Measurements from ENCODE around the gene GTF2IRD1. TPM values are rescaled to one million over a fixed set of nuclear protein-coding genes. Genes with fewer than 3 reads are reported as not detected.

Gene GTF2IRD1, protein sequence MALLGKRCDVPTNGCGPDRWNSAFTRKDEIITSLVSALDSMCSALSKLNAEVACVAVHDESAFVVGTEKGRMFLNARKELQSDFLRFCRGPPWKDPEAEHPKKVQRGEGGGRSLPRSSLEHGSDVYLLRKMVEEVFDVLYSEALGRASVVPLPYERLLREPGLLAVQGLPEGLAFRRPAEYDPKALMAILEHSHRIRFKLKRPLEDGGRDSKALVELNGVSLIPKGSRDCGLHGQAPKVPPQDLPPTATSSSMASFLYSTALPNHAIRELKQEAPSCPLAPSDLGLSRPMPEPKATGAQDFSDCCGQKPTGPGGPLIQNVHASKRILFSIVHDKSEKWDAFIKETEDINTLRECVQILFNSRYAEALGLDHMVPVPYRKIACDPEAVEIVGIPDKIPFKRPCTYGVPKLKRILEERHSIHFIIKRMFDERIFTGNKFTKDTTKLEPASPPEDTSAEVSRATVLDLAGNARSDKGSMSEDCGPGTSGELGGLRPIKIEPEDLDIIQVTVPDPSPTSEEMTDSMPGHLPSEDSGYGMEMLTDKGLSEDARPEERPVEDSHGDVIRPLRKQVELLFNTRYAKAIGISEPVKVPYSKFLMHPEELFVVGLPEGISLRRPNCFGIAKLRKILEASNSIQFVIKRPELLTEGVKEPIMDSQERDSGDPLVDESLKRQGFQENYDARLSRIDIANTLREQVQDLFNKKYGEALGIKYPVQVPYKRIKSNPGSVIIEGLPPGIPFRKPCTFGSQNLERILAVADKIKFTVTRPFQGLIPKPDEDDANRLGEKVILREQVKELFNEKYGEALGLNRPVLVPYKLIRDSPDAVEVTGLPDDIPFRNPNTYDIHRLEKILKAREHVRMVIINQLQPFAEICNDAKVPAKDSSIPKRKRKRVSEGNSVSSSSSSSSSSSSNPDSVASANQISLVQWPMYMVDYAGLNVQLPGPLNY
- total RNA-seq (2014; rRNA removed; shearing (Covaris generic)) (21.9 and 28.7 TPM in 2 replicates), polyA plus RNA-seq (2016; fragmentation: Nextera tagmentation; extraction: Ambion mirVana) (37.1 and 40.9 TPM in 2 replicates)
- long read RNA-seq, partial matches to known transcripts: 1 of 6 reads
- long read RNA-seq, other reads (novel, unspliced or antisense): 4 of 6 reads

DNA sequence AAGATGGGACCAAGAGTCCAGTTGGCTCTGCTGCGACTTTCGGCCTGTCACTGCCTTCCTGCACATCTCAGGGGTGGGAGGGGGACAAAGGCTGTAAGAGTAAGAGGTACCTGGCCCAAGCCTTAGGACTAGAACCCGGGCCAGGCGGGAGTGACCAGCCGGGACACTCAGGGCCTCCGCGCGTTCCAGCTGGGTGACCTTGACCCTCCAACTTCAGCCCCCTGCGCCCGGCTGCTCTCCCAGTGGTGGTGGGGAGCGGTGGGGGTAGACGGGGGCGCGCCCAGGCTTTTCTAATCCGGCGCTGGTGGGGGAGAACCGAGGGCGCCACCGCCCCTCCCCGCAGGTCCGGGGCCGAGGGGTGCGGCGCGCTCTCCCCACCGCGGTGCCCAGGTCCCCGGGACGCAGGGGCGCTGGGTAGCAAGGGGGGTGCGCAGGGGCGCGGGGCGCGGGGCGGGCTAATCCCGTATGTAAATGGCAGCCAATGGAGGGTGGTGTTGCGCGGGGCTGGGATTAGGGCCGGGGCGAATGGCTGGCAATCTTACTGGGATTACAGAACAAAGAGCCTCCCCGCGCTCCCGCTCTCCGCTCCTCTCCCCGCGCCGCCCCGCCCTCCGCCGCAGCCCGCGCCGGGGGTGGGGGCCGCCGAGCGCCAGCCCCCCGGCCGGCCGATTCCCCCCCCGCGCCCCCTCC, at the start of gene GTF2IRD1:
TSS of gene GTF2IRD1 (plus strand) at position 585 of the 690 bp plus-strand sequence. CDS start 54,175 bp downstream, outside the sequence.
- H3K4me2 ChIP-seq: peak within 1 kb of the TSS; percentile 90
- H3K4me3 Mint-ChIP-seq: peak within 1 kb of the TSS; percentile 68
- peaks cover 12% of the 10 kb centered on the region; the same call in 1 of the 2 replicates for H3F3A ChIP-seq (replicated peaks; ENCODE audit: low read depth)
- DNase-seq (ENCODE audit: low spot score) (peak; percentile 89), ATAC-seq (peak; percentile 49)
- H3K27me3 Mint-ChIP-seq (ENCODE audit: insufficient read depth, low read depth, poor library complexity): peaks cover 8% of the 10 kb centered on the region
- H3K9me2 ChIP-seq (ENCODE audit: insufficient read depth): no peaks in the 10 kb centered on the region
- peak within 1 kb of the TSS; percentile 72 for H3K4me3 ChIP-seq
- H3K9me3 Mint-ChIP-seq: peaks cover 2% of the 10 kb centered on the region; the same call in 2 of the 3 replicates
- no peaks in the 10 kb centered on the region for H3K36me3 ChIP-seq (ENCODE audit: insufficient read depth)
- H3K27me3 ChIP-seq (ENCODE audit: insufficient read depth): no peaks in the 10 kb centered on the region
- peaks cover 7% of the 10 kb centered on the region for H3K4me1 ChIP-seq (ENCODE audit: insufficient read depth)
- no peak within 1 kb of the TSS for H3K27ac Mint-ChIP-seq
- no peak within 1 kb of the TSS for H3K27ac ChIP-seq (ENCODE audit: low read depth)
- H4K20me1 ChIP-seq (replicated peaks; ENCODE audit: insufficient read depth): peaks cover 7% of the 10 kb centered on the region
- no peaks in the 10 kb centered on the region; the same call in 2 of the 3 replicates for H3K36me3 Mint-ChIP-seq (ENCODE audit: low read depth)
- peaks cover 12% of the 10 kb centered on the region for H3K4me1 Mint-ChIP-seq
- TF ChIP-seq STAT1 (IDR thresholded peaks at IDR 0.05; ENCODE audit: unreplicated experiment) (no peak), EZH2 (IDR thresholded peaks at IDR 0.05; ENCODE audit: low read depth, unreplicated experiment) (no peak), JUNB (IDR thresholded peaks at IDR 0.05; ENCODE audit: unreplicated experiment) (no peak), POLR2AphosphoS5 (IDR thresholded peaks at IDR 0.05; ENCODE audit: low read depth) (peak; percentile 66; the same call in 1 of the 2 replicates), ZNF114 (CRISPR knock-in tag; IDR thresholded peaks at IDR 0.05) (no peak)
- TF ChIP-seq, protein P1, sequence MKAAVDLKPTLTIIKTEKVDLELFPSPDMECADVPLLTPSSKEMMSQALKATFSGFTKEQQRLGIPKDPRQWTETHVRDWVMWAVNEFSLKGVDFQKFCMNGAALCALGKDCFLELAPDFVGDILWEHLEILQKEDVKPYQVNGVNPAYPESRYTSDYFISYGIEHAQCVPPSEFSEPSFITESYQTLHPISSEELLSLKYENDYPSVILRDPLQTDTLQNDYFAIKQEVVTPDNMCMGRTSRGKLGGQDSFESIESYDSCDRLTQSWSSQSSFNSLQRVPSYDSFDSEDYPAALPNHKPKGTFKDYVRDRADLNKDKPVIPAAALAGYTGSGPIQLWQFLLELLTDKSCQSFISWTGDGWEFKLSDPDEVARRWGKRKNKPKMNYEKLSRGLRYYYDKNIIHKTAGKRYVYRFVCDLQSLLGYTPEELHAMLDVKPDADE (IDR thresholded peaks at IDR 0.05): 0 out of 2 replicates have a peak, but pooled peaks have one; percentile 6
- peak within 1 kb of the TSS; percentile 95 for H2AFZ ChIP-seq
- H3K79me2 ChIP-seq (replicated peaks; ENCODE audit: insufficient read depth): peaks cover 41% of the 10 kb centered on the region

DNA sequence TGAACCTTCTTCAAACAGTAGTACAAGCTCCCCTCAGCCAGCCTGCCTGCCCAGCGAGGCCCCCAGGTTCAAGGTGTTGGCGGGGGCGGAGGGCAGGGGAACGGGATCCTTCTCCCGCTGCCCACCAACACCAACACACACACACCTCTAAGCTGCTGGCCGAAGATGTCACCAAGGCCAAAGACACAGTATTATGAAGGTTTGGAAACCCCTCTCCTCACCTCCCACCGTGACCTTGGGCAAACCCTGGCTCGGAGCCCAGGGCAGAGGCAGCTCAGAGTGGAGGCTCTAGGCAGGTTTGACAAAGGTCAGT, 49.4 kb upstream of the GTF2IRD1 start:
- DNase-seq (ENCODE audit: low spot score) (no peak), ATAC-seq (no peak)
- Mint-ChIP-seq H3K36me3 (ENCODE audit: low read depth) (peaks cover 22% of the 10 kb centered on the region), H3K9me3 (no peaks in the 10 kb centered on the region), H3K27me3 (ENCODE audit: insufficient read depth, low read depth, poor library complexity) (peaks cover 14% of the 10 kb centered on the region), H3K4me1 (peaks cover 12% of the 10 kb centered on the region; the same call in 1 of the 3 replicates), H3K4me3 (no peak overlapping the region), H3K27ac (no peak overlapping the region)
- Histone ChIP-seq H3K36me3 (ENCODE audit: insufficient read depth) (no peaks in the 10 kb centered on the region), H3K4me1 (ENCODE audit: insufficient read depth) (no peaks in the 10 kb centered on the region), H2AFZ (no peak overlapping the region), H3K4me2 (no peak overlapping the region), H3K27ac (ENCODE audit: low read depth) (no peak overlapping the region), H3K9me2 (ENCODE audit: insufficient read depth) (no peaks in the 10 kb centered on the region), H3K4me3 (no peak overlapping the region), H3F3A (replicated peaks; ENCODE audit: low read depth) (peaks cover 6% of the 10 kb centered on the region; the same call in 1 of the 2 replicates), H3K79me2 (replicated peaks; ENCODE audit: insufficient read depth) (no peaks in the 10 kb centered on the region), H4K20me1 (replicated peaks; ENCODE audit: insufficient read depth) (no peaks in the 10 kb centered on the region; the same call in 1 of the 2 replicates), H3K27me3 (ENCODE audit: insufficient read depth) (no peaks in the 10 kb centered on the region)
- TF ChIP-seq, protein P2, sequence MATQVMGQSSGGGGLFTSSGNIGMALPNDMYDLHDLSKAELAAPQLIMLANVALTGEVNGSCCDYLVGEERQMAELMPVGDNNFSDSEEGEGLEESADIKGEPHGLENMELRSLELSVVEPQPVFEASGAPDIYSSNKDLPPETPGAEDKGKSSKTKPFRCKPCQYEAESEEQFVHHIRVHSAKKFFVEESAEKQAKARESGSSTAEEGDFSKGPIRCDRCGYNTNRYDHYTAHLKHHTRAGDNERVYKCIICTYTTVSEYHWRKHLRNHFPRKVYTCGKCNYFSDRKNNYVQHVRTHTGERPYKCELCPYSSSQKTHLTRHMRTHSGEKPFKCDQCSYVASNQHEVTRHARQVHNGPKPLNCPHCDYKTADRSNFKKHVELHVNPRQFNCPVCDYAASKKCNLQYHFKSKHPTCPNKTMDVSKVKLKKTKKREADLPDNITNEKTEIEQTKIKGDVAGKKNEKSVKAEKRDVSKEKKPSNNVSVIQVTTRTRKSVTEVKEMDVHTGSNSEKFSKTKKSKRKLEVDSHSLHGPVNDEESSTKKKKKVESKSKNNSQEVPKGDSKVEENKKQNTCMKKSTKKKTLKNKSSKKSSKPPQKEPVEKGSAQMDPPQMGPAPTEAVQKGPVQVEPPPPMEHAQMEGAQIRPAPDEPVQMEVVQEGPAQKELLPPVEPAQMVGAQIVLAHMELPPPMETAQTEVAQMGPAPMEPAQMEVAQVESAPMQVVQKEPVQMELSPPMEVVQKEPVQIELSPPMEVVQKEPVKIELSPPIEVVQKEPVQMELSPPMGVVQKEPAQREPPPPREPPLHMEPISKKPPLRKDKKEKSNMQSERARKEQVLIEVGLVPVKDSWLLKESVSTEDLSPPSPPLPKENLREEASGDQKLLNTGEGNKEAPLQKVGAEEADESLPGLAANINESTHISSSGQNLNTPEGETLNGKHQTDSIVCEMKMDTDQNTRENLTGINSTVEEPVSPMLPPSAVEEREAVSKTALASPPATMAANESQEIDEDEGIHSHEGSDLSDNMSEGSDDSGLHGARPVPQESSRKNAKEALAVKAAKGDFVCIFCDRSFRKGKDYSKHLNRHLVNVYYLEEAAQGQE (IDR thresholded peaks at IDR 0.05; ENCODE audit: unreplicated experiment): no peak
- TF ChIP-seq ZNF331 (CRISPR knock-in tag; IDR thresholded peaks at IDR 0.05; ENCODE audit: low read depth) (no peak), NANOG (IDR thresholded peaks at IDR 0.05; ENCODE audit: borderline replicate concordance) (no peak), STAT1 (IDR thresholded peaks at IDR 0.05; ENCODE audit: unreplicated experiment) (no peak), ZNF114 (CRISPR knock-in tag; IDR thresholded peaks at IDR 0.05) (no peak), POLR2AphosphoS5 (IDR thresholded peaks at IDR 0.05; ENCODE audit: low read depth) (no peak)
